Measurements from ENCODE around the gene ERAS.

DNA sequence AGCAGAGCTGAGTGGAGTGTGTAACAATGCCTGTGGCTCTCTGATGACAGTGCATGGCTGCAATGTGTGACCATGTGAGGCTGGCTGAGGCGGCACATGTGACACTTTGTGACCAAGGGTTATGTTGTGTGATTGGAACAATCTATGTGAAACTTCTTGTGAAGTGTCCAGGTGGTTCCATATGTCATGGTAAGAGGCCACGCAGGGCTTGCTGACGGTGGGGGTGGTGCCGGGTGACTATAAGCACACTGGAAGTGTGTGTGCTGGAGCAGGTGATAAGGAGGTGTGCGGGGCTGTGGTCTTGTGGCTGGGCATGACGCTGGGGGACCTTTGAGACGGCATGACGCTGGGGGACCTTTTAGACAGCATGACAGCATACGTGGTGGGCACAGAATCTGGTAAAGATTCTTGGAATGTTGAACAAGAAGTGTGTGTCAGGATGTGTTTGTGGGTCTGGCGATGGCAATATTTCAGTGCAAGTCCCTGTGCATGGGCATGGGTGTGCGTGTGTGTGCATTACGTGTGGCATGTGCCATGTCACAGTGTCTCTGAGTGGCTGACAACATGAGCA, 31.9 kb upstream of the ERAS start:
- TF ChIP-seq EZH2phosphoT487 (IDR thresholded peaks at IDR 0.05; ENCODE audit: borderline replicate concordance): no peak
- TF ChIP-seq, protein P1, sequence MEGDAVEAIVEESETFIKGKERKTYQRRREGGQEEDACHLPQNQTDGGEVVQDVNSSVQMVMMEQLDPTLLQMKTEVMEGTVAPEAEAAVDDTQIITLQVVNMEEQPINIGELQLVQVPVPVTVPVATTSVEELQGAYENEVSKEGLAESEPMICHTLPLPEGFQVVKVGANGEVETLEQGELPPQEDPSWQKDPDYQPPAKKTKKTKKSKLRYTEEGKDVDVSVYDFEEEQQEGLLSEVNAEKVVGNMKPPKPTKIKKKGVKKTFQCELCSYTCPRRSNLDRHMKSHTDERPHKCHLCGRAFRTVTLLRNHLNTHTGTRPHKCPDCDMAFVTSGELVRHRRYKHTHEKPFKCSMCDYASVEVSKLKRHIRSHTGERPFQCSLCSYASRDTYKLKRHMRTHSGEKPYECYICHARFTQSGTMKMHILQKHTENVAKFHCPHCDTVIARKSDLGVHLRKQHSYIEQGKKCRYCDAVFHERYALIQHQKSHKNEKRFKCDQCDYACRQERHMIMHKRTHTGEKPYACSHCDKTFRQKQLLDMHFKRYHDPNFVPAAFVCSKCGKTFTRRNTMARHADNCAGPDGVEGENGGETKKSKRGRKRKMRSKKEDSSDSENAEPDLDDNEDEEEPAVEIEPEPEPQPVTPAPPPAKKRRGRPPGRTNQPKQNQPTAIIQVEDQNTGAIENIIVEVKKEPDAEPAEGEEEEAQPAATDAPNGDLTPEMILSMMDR (conservative IDR thresholded peaks at IDR 0.05; ENCODE audit: low read length): no peak

Measured in Loucy (cell line).